Measurements from ENCODE around the gene TICAM2. TPM values are rescaled to one million over a fixed set of nuclear protein-coding genes. Genes with fewer than 3 reads are reported as not detected.

TICAM2 gene
- total and polyA plus RNA-seq, 9 of the 15 experiments (the other 6 are each of a cell fraction or from before 2014, with no cell fraction given): 0.15 to 1.8 (median 0.98) TPM

DNA sequence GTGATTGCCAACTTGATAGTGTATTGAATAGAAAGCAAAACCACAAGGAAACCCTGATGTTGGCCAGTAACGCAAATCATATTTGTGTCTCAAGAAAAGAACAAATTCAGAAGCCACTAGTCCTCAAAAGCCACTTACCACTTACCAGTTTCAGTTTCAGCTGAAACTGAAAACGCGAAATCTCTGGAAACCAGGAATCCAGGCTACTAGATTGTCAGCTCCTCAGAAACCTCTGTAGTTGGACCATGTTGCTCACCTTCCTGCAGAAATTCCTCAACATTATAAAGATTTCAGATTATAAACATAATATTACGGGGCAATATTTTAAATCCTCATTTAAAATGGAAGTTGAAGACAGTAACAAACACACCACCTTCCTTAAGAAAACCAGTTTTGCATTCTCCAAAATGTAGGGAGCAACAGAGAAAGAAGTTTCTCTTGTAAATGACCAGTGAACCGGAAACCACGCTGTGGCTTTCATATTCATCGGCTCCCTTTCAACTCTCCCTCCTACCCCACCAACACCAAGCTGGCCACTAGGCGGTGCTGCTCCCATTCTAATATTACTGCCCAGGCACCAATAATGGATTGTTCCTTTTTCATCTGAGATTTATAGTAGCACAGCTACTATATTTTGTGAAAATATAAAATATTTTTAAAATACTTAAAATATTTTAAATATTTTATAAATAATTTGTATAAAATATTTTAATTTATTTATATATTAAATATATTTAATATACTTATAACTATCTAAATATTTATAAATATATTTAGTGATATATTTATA, 32.3 kb upstream of the TICAM2 start (continued):
- TF ChIP-seq GABPA (tag; conservative IDR thresholded peaks at IDR 0.05; ENCODE audit: low read depth) (peak; percentile 58; the same call in 1 of the 2 replicates), ASH1L (IDR thresholded peaks at IDR 0.05; ENCODE audit: borderline replicate concordance, low read depth, partially characterized antibody) (no peak), MXI1 (IDR thresholded peaks at IDR 0.05; ENCODE audit: low read depth, low read length) (no peak), NR2C2 (CRISPR knock-in tag; IDR thresholded peaks at IDR 0.05) (no peak), NR2C2 (tag; IDR thresholded peaks at IDR 0.05) (peak; percentile 43; the same call in 1 of the 2 replicates), KAT2B (IDR thresholded peaks at IDR 0.05; ENCODE audit: low read depth, low read length) (no peak), FOS (IDR thresholded peaks at IDR 0.05; ENCODE audit: extremely low read depth, insufficient read length) (no peak), ZNF133 (CRISPR knock-in tag; IDR thresholded peaks at IDR 0.05) (no peak), ETV1 (tag; conservative IDR thresholded peaks at IDR 0.05; ENCODE audit: low read depth) (peak; percentile 61; the same call in 1 of the 2 replicates), ZNF778 (CRISPR knock-in tag; IDR thresholded peaks at IDR 0.05) (no peak), CXXC5 (CRISPR knock-in tag; IDR thresholded peaks at IDR 0.05) (peak; percentile 45; the same call in 1 of the 2 replicates), HDAC6 (IDR thresholded peaks at IDR 0.05; ENCODE audit: low read depth, low read length) (no peak)
- TF ChIP-seq, protein P1, sequence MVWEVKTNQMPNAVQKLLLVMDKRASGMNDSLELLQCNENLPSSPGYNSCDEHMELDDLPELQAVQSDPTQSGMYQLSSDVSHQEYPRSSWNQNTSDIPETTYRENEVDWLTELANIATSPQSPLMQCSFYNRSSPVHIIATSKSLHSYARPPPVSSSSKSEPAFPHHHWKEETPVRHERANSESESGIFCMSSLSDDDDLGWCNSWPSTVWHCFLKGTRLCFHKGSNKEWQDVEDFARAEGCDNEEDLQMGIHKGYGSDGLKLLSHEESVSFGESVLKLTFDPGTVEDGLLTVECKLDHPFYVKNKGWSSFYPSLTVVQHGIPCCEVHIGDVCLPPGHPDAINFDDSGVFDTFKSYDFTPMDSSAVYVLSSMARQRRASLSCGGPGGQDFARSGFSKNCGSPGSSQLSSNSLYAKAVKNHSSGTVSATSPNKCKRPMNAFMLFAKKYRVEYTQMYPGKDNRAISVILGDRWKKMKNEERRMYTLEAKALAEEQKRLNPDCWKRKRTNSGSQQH (CRISPR knock-in tag; IDR thresholded peaks at IDR 0.05): no peak
- TF ChIP-seq, protein P2, sequence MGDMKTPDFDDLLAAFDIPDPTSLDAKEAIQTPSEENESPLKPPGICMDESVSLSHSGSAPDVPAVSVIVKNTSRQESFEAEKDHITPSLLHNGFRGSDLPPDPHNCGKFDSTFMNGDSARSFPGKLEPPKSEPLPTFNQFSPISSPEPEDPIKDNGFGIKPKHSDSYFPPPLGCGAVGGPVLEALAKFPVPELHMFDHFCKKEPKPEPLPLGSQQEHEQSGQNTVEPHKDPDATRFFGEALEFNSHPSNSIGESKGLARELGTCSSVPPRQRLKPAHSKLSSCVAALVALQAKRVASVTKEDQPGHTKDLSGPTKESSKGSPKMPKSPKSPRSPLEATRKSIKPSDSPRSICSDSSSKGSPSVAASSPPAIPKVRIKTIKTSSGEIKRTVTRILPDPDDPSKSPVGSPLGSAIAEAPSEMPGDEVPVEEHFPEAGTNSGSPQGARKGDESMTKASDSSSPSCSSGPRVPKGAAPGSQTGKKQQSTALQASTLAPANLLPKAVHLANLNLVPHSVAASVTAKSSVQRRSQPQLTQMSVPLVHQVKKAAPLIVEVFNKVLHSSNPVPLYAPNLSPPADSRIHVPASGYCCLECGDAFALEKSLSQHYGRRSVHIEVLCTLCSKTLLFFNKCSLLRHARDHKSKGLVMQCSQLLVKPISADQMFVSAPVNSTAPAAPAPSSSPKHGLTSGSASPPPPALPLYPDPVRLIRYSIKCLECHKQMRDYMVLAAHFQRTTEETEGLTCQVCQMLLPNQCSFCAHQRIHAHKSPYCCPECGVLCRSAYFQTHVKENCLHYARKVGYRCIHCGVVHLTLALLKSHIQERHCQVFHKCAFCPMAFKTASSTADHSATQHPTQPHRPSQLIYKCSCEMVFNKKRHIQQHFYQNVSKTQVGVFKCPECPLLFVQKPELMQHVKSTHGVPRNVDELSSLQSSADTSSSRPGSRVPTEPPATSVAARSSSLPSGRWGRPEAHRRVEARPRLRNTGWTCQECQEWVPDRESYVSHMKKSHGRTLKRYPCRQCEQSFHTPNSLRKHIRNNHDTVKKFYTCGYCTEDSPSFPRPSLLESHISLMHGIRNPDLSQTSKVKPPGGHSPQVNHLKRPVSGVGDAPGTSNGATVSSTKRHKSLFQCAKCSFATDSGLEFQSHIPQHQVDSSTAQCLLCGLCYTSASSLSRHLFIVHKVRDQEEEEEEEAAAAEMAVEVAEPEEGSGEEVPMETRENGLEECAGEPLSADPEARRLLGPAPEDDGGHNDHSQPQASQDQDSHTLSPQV (IDR thresholded peaks at IDR 0.05): no peak
- TF ChIP-seq, protein P3, sequence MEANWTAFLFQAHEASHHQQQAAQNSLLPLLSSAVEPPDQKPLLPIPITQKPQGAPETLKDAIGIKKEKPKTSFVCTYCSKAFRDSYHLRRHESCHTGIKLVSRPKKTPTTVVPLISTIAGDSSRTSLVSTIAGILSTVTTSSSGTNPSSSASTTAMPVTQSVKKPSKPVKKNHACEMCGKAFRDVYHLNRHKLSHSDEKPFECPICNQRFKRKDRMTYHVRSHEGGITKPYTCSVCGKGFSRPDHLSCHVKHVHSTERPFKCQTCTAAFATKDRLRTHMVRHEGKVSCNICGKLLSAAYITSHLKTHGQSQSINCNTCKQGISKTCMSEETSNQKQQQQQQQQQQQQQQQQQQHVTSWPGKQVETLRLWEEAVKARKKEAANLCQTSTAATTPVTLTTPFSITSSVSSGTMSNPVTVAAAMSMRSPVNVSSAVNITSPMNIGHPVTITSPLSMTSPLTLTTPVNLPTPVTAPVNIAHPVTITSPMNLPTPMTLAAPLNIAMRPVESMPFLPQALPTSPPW (CRISPR knock-in tag; IDR thresholded peaks at IDR 0.05): peak; percentile 21; the same call in 1 of the 2 replicates
- TF ChIP-seq, protein P4, sequence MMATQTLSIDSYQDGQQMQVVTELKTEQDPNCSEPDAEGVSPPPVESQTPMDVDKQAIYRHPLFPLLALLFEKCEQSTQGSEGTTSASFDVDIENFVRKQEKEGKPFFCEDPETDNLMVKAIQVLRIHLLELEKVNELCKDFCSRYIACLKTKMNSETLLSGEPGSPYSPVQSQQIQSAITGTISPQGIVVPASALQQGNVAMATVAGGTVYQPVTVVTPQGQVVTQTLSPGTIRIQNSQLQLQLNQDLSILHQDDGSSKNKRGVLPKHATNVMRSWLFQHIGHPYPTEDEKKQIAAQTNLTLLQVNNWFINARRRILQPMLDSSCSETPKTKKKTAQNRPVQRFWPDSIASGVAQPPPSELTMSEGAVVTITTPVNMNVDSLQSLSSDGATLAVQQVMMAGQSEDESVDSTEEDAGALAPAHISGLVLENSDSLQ (IDR thresholded peaks at IDR 0.05): no peak
- TF ChIP-seq, protein P5, sequence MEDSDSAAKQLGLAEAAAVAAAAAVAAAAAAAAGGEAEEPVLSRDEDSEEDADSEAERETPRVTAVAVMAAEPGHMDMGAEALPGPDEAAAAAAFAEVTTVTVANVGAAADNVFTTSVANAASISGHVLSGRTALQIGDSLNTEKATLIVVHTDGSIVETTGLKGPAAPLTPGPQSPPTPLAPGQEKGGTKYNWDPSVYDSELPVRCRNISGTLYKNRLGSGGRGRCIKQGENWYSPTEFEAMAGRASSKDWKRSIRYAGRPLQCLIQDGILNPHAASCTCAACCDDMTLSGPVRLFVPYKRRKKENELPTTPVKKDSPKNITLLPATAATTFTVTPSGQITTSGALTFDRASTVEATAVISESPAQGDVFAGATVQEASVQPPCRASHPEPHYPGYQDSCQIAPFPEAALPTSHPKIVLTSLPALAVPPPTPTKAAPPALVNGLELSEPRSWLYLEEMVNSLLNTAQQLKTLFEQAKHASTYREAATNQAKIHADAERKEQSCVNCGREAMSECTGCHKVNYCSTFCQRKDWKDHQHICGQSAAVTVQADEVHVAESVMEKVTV (CRISPR knock-in tag; IDR thresholded peaks at IDR 0.05): peak; percentile 84
